NCI-H524 (cell line): ENCODE results near the gene PARP8.

Experiments
- DNase-seq, 2 experiments: peaks; one replicate each; lab custom pipeline; 2025; lab: John Stamatoyannopoulos, UW

The PARP8 gene

DNA sequence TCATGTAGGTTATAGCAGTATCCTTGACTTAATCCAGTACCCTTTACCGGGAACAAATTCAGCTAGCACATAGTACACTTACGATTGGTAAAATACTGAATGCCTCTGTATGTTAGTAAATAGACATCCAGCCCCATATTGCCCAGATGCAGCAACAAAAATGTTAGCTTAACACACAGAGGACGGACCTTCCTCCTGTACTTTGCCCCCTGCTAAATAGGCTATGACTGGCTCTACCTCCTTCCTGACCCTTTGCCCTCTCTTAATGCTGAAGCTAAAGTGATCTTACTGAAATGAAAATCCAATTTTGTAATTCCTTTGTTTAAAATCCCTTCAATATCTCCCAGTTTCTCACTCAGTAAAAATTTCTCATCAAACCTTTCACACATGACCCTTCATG lies 183.1 kb downstream of the PARP8 start:
- DNase-seq = no peak

- DNase-seq = no peak
Measured at GRCh38 chr5:50853151-50853550, 186.7 kb downstream of the PARP8 start.

GRCh38 chr5:50854082-50854481 lies 187.6 kb downstream of the PARP8 start:
- no peak for DNase-seq

DNA sequence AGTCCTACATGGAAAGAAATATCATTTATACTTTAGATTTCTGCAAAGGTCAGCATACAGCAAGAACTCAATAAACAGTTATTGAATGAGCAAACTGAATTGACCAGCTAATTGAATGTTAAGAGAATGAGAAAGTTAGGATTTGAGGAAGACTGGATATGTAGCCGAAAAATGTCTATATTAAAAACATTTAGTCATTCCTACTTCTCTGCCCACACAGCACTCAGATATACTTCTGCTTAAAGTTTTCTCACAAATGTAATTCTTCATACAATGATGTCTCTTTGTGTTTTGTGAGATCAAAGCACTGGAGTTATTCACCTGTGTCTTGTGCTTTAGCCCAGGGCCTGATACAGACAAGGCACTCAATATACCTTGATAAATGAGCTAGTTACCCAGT lies 188.6 kb downstream of the PARP8 start:
- no peak for DNase-seq

DNA sequence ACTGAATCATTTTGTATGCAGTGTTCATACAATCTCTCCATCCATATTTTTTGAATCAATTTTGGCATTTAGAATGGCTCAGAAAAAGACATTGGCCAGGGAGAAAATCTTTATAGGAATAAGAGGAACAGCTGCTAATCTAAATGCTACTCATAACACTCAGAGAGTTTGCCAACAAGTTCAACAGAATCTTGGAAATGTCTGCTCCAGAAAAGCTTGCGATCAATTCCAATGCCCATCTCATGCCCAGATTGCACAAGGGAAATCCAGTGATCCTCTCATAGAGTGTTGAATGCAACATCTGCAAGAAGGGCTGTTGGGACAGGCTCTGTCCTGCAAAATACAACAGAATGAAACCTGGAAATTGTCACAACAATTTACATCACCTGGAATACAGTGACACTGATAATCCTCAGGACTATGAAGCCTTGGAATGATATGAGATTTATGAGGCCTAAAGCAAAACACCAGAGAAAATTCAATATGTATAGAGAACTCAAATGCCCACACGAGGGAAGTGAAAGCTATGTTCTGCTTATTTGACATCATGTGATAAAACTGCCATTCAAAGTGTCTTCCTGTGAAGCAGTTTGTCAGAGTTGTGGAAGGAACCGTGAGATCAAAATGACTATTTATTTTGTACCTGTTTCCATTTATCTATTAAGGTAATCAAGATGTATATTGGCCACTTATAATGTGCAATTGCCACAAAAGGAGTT lies 190.1 kb downstream of the PARP8 start:
- no peak for DNase-seq

DNA sequence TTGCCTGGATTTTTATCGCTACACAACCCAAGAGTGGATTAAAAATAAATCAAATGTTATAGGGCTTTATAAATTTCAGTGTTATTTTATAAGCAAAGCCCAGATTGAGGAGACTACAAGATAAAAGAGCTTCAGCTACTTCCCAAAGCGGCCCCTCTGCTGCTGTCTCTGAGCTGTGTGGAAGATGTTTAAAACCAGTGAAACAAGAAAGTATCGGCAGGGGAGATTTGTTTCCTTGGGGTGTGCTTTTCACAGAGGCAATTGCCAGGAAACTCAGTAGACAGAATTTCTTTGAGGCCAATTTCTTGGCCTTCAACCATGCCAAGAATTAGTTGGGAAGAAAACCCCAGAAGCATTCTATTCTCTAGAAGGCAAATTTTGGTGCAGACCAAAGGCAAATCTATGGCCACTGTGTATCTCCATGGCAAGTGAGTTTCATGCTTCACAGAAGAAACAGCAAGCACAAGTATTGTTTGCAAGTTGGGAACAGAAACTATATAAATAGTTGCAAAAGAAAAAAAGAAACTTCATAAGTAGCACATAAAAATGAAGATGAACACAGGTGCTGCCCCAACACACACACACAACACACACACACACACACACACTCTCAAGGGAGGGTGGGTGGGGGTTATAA lies 197.2 kb downstream of the PARP8 start:
- DNase-seq = no peak

DNA sequence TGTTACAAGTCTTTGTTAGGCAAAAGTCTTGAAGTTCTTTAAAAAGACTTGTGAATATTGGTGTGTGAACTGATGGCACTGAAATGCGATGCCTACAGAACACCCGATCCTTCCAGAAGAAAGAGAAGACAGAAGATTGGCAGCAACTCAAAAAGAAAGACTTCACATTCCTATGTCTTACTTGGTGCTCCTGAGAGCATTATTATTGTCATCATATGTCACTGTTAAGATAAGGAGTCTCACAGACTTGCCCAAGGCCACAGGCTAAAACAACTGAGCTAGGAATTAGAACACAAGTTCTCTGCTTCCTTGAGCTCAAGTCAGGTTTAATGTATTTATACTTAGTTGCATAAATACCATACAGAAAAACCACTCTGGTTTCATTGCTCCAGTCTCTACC lies 198.0 kb downstream of the PARP8 start:
- DNase-seq = no peak

DNA sequence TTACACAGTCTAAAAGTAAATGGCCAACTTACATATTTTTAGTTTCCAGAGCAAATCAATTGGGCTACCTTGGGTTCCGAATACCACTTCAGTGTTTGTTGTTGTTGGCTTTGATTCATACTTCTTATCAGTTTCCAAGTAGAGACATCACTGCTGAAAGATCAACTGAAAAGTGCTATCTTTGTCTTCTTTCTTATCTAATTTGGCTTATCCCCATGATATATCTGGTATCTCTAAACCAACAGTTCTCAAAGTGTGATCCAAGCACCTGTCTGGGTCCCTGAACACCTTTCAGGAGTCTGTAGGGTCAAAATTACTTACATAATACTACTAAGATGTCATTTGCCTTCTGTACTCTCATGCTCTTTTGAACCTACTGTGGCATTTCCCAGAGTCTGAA lies 200.0 kb downstream of the PARP8 start:
- DNase-seq = no peak

GRCh38 chr5:50867140-50867539 lies 200.7 kb downstream of the PARP8 start:
- no peak for DNase-seq

DNA sequence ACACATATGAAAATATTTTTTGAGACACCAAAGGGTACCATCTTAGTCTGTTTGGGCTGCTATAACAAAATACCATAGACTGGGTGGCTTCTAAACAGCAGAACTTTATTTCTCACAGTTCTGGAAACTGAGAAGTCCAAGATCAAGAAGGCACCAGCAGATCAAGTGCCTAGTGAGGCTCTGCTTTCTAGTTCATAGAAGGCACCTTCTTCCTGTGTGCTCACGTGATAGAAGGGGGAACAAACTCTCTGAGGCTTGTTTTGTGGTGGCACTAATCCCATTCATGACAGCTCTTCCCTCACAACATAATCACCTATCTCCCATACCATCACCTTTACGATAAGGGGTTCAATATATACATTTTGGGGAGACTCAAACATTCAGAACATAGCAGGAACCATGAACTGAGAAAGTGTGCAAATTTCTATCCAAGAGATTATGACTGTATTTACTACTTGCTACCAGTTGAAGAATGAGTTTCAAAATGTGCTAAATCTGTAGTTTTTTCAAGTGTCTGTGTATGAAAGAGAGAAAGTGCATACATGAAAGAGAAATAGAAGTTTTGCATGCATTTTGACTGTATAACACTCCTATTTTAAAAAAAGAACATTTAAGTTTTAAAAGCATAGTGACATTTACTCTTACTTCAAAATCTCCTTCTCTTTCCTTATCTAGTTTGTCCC lies 207.3 kb downstream of the PARP8 start:
- no peak for DNase-seq

DNA sequence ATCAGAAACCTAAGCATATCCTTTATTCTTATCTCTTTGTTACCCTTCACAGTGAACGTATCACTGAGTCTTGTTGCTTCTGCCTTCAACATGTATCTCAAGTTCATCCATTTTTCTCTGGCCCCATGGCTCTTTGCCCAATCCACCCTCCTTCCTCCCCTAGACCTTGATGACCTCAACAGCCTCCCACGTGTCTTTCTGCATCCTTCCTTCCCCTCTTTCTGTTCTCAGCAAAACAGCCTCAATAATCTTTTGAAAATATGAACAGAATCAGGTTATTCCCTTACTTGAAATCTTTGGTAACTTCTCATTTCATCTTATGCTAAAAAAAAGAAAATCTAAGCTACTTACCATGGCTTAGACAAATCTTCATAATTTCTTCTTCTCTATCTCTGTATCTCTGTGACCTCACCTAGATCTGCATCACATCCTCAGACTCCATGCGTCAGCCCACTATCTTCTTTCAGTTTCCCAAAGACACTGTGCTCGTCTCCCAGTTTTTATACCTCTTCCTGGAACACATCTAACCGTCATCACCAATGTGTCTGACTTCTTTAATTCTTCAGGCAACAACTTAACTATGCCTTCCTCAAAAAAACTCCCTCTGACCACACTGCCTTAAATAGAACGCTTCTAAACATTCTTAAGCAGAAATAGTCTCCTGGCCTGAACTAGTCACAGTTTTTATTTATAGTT lies 208.0 kb downstream of the PARP8 start:
- no peak for DNase-seq

GRCh38 chr5:50875002-50875344 lies 208.5 kb downstream of the PARP8 start:
- no peak for DNase-seq

GRCh38 chr5:50878470-50878869 lies 212.0 kb downstream of the PARP8 start:
- no peak for DNase-seq

- no peak for DNase-seq
Measured at GRCh38 chr5:50881407-50881806, 215.0 kb downstream of the PARP8 start.

DNA sequence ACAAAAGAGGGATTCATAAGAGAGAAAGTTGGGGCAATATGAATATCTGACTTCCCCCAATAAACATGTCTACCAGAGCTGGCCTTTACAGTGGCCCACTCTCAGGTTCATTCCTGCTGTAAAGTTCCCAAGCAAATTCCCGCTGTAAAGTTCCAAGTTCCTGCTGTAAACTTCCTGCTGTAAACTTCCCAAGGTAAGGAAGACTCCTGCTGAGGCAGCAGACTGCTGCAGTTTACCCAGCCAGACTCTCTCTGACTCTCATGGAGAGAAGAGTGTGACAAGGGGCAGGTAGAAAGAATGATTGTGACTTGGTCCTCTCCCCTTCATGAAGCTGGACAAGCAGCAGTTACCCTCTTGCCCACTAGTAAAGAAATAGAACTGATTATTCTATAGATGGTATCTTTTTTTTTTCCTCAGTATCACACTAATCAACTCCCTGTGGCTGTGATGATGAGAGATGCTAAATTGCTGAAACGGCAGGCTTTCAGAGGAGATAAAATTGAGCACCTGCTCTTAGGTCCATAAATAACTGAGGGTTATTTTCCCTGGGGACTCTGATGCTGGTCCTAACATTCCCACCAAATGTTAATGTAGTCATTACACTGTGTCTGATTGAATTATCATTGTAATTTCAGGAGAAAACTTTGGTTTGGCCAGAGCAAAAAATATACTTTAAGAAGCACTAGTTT lies 220.4 kb downstream of the PARP8 start:
- DNase-seq = peak in 1 of 2 experiments; percentile 15

DNA sequence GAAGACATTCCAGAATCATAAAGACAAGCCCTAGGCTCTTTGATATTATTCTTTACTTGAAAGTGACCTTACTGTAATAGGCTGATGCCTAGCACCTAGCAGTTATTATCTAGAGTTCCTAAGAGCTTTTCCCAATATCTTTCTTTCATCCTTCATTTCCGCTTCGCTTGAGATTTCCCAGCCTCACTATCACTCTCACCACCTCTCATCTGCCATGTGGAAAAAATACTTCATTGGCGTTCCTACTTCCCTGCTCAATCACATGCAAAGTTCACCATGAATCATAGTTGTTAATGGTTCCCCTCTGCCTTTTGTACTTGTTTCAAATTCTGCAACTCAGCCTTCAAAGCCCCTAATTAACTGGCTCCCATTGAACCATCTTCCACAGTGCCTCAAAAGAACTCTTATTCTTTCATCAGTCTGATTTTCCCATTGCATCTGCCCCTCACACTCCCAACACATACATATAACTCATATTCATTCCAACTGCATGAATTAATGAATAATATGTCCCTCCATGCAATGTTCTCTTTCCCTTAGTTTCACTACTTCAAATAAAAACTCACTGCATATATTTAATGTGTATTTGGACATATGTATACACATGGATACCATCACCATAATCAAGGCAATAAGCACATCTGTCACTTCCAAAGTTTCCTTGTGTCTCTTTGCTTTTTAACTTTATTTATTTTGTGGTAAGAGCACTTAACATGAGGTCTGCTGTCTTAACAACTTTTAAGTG lies 221.6 kb downstream of the PARP8 start:
- no peak for DNase-seq

DNA sequence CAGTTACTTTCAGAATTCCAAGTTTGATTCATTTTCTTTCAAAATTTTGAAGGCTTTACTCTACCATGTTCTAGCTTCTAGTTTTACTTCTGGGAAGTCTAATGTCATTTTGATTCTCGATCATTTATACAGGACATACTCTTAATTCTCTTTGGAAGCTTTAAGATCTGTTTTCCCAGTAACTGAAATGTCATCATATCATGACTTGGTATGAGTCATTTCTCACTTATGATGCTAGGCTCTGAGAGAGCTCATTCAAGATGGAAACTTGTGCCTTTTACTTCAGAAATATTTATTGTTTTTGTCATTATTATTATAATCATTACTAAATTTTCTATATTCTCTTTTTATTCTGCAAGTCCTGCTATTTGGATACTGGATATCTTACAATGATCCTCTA lies 222.3 kb downstream of the PARP8 start:
- DNase-seq = no peak

DNA sequence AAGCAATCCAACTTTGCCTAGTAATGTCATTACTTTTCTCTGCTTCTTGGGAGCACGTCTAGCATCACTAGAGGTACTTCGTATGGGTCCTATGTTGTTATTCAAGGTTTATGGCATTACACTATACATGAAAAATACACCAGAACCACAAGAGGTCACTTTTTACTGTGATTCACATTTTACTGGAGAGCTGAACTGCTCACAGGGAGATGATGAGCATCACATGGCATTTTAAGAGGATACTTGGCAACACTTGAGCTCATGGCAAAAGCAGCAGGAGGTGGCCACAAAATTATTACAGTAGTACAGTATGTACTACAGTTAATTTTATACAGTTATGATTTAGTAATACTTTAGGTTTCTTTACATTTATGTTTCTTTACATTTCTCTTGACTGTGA lies 223.4 kb downstream of the PARP8 start:
- DNase-seq = peak; percentile 59 to 76
